Skeletal muscle satellite cell (primary cell): ENCODE results near the gene TGM4.
A peak's percentile ranks its signal among the peaks of the same experiment; 100 is the strongest.
"Not testable (repeated sequence)": the region's sequence is repeated elsewhere in the genome, so short reads cannot be mapped to it uniquely, and the experiment has no call there.

Experiments
- H3K27me3 ChIP-seq: 2 replicates; pipeline ENCODE4 v1.7.0; 2013; ENCODE audit warnings: low read length; ENCODE audit not compliant: control insufficient read depth, insufficient read depth
- H3K36me3 ChIP-seq: 2 replicates; pipeline ENCODE4 v1.7.0; 2013; ENCODE audit warnings: mild to moderate bottlenecking, control low read depth, low read length; ENCODE audit not compliant: insufficient read depth
- H3K4me1 ChIP-seq: 2 replicates; pipeline ENCODE4 v1.7.0; 2013; ENCODE audit warnings: low read length; ENCODE audit not compliant: control insufficient read depth, insufficient read depth
- H3K4me2 ChIP-seq: 2 replicates; pipeline ENCODE4 v1.7.0; 2013; ENCODE audit warnings: mild to moderate bottlenecking, low read length
- H3K4me3 ChIP-seq: 2 replicates; pipeline ENCODE4 v1.7.0; 2013; ENCODE audit warnings: low read length
- H3K9ac ChIP-seq: 2 replicates; pipeline ENCODE4 v1.7.0; 2013; ENCODE audit warnings: mild to moderate bottlenecking, low read depth, low read length, moderate library complexity
- H3K9me3 ChIP-seq: replicated peaks from 2 replicates; pipeline ENCODE4 v1.7.0; 2013; ENCODE audit warnings: mild to moderate bottlenecking, control low read depth, low read length

Gene TGM4

DNA sequence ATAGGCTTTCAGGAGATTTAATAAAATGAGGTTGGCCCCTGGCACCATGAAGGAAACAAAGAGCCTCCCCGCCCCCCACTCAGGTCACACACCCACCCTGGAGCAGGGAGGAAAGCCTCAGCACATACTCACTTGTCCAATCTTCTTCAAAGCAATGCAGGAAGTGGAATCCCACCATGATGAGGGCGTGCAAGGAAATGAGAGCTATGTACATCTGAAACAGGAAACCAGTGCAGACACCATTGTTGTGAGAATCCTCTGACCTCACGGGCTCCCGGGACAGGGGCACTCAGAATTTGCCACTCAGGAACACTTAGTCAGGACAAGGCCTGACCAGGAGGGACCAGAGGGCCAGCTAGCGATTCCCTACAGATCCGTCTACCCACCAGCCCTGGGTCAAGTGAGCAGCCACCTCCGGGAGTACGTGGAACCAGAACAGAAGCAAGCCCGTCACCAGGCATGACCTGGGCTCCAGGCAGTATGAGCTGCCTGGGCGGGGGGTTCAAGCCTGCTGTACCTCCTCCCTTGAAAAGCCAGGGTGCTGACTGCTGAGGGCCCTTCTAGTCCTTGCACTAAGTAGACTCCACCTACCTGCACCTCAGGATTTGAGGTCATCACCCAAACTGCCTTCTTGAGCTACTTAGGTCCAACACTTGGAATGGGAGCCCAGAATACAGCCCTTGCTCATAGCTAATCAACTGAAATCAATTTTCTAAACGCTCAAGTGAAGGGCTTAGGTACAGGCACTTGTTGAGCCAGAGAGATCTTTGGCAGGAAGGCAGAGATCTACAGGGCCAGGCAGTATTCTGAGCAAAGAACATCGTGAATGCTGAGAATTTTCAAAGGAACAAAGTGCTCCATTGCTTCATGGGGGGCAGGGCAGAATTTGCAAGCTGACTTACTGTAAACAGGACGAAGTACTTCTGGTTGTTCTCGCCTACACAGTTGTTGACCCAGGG is 58.9 kb downstream of the TGM4 start:
- no peaks in the 10 kb centered on the region for H3K4me1 ChIP-seq
- H3K4me2 ChIP-seq, result no peak overlapping the region
- no peaks in the 10 kb centered on the region for H3K9me3 ChIP-seq
- H3K4me3 ChIP-seq, result no peak overlapping the region
- H3K9ac ChIP-seq, result no peak overlapping the region
- H3K36me3 ChIP-seq, result peaks cover 55% of the 10 kb centered on the region
- no peaks in the 10 kb centered on the region for H3K27me3 ChIP-seq

DNA sequence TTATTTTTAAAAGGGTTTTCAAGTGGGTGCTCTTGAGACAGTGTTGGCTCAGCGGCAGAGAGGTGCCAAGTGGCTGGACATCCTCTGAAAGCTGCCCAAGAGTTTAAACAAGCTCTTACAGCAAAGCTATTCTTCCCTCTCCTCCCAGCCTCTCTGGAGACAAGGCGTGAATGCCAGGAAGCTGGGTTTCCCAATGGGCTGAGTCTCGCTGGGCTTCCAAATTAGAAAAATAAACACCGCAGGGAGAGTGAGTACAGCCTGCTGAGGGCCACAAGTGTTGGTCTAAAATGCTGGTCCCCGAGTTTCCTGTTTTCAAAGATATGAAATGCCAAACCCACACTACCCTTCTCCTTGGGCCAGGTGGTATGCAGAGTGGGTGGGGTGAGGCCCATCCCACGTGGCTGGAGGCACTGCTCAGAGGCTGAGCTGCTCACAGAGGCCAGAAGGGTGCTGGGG is 65.2 kb downstream of the TGM4 start:
- H3K9me3 ChIP-seq, result no peaks in the 10 kb centered on the region

DNA sequence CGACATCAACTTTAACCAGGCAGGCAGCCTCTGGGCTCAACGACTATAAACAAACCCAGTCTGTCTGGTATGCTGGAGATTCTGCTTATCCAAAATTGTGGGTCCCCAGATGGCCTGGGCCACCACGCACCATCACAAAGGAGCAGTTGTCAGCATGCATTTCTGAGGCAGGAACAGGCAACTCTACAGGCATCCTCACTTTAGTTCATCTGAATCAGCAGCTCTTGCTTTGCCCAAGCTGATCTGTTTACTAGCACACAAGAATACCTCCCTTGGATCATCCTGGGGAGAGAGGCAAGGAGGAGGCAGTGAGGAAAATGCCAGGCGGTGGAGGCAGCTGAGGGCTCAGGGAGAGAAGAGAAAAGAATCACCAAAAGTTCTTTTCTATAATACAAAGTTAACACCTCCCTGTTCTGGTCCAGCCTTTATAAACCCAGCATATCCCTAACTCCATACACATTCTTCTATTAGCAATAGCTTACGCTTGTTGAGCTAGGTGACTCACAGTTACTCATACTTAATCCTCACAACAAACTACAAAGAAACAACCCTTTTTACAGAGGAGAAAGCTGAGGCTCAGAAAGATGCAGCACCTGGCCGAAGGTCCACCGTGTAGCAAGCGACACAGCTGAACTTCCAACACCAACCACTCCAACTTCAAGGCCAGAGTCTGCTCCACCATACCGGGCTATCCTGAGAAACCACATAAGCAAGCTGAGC is 68.0 kb downstream of the TGM4 start:
- Histone ChIP-seq H3K9me3 (no peaks in the 10 kb centered on the region), H3K36me3 (peaks cover 50% of the 10 kb centered on the region), H3K4me3 (no peak overlapping the region), H3K4me2 (no peak overlapping the region), H3K9ac (no peak overlapping the region), H3K27me3 (no peaks in the 10 kb centered on the region), H3K4me1 (peaks cover 7% of the 10 kb centered on the region)

More for the DNA sequence above, 65.2 kb downstream of the TGM4 start:
- Histone ChIP-seq H3K4me1 (peaks cover 7% of the 10 kb centered on the region), H3K4me3 (no peak overlapping the region), H3K36me3 (peaks cover 42% of the 10 kb centered on the region), H3K9ac (no peak overlapping the region), H3K4me2 (no peak overlapping the region), H3K27me3 (no peaks in the 10 kb centered on the region)

DNA sequence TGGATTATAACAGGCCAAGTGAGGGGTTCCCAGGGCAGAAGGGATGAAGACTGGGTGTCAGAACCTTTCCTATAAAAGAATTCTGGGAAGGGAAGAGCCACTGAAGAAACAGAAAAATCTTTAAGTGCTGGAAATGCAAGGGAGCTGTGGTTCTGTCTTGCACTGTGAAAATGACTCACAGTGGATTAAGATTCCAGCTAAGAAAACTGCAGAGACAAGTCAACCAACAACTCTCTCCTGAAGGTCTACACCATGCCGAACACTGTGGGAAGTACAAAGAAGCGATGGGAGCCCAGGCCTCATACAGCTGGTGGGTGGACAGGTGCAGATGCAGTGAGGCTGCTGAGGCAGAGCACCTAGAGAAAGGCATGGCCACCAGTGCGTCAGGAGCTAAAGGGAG is 73.8 kb downstream of the TGM4 start:
- H3K9me3 ChIP-seq, result no peaks in the 10 kb centered on the region
- no peak overlapping the region for H3K4me3 ChIP-seq
- no peak overlapping the region for H3K9ac ChIP-seq
- H3K36me3 ChIP-seq, result peaks cover 11% of the 10 kb centered on the region
- H3K4me1 ChIP-seq, result no peaks in the 10 kb centered on the region
- no peak overlapping the region for H3K4me2 ChIP-seq
- H3K27me3 ChIP-seq, result no peaks in the 10 kb centered on the region

DNA sequence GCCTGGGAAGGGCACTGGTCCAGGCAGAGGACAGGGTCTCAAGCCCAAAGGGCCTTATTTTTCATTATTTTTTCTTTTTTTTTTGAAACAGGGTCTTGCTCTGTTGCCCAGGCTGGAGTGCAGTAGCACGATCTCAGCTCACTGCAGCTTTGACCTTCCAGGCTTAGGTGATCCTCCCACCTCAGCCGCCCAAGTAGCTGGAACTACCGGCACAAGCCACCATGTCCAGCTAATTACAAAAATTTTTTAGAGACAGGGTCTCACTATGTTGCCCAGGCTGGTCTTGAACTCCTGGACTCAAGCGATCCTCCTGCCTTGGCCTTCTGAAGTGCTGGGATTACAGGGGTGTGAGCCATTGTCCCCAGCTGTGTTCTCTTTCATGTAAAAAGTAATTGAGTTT is 75.4 kb downstream of the TGM4 start:
- H3K4me1 ChIP-seq, H3K9ac ChIP-seq, H3K27me3 ChIP-seq, H3K4me2 ChIP-seq, H3K9me3 ChIP-seq, H3K4me3 ChIP-seq: not testable (repeated sequence)
- H3K36me3 ChIP-seq, result peaks cover 11% of the 10 kb centered on the region

DNA sequence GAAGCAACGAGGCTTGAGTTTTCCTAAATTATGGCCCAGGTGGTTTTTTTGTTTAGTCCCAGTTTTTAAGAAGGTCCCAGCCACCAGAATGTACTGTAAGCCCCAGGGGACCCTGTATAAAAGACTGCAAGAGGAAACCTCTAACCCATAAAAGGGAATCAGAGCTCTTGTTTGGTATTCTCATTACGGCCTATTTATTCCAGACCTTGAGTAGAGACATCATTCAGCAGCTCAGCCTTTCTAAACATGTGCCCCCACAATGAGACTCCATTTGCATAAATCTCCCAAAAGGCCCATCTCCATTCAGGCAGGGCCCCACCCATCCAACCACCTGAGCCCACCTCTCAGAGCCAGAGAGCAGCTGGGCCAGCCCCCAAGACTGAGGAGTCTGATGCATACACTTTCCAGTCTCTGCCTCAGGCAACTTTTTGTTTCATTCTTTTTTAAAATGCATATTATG is 75.9 kb downstream of the TGM4 start:
- no peaks in the 10 kb centered on the region for H3K27me3 ChIP-seq
- H3K4me1 ChIP-seq, result peaks cover 5% of the 10 kb centered on the region
- peaks cover 8% of the 10 kb centered on the region for H3K36me3 ChIP-seq
- no peaks in the 10 kb centered on the region for H3K9me3 ChIP-seq
- H3K9ac ChIP-seq, result no peak overlapping the region
- no peak overlapping the region for H3K4me3 ChIP-seq
- H3K4me2 ChIP-seq, result no peak overlapping the region

DNA sequence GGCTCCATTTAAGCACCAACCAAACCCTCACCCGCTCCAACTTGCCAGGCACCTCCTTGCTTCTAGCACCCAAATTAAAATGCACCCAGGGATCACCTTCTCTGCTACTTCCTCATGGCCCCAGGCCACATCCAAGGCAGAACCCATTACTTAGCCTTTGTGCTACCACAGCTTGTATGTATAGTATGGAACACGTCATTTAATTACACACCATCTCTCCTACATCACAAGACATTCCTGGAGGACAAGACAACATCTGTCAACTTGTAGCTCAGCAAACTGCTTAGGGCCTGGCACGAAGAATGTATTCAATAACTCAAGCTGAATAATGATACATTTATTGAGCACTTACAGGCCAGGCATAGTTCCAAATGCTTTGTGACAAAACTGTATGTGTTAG is 78.3 kb downstream of the TGM4 start:
- Histone ChIP-seq H3K27me3 (no peaks in the 10 kb centered on the region), H3K4me2 (no peak overlapping the region), H3K9ac (no peak overlapping the region), H3K36me3 (peaks cover 5% of the 10 kb centered on the region), H3K9me3 (no peaks in the 10 kb centered on the region), H3K4me1 (peaks cover 14% of the 10 kb centered on the region), H3K4me3 (no peak overlapping the region)

DNA sequence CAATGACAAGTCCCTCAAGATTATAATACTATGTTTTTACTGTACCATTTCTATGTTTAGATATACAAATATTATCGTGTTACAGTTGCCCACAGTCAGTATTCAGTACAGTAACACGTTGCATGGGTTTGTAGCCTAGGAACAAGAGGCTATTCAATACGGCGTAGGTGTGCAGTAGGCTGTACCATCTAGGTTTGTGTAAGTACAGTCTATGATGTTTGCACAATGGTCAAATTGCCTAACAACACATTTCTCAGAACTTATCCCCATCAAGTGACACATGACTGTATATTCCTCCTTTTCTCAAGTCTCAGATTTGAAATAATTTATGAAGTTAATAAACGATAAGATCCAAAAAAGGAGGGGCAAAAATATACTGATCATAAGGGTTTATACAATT is 79.9 kb downstream of the TGM4 start:
- Histone ChIP-seq H3K9ac (no peak overlapping the region), H3K9me3 (no peaks in the 10 kb centered on the region), H3K4me2 (no peak overlapping the region), H3K4me3 (no peak overlapping the region), H3K27me3 (no peaks in the 10 kb centered on the region), H3K36me3 (peaks cover 20% of the 10 kb centered on the region), H3K4me1 (peaks cover 14% of the 10 kb centered on the region)

DNA sequence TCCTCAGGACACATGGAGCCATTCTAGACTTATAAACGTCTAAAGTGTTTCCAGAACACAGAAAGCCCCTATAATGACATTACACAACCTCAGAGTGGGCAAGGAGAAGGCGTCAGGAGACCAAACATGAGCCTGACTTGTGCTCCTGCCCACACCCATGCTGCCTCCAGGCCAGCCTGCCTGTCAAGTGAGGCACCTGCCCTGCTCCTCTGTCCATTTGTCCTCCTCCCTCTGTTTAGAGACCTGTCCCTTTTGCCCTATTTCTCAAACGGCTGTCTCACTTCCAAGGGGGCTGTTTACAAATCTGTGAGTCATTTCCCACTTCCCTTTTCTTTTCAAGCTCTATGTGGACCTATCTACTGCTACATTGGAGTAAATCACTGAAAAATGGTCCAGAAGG is 80.6 kb downstream of the TGM4 start:
- Histone ChIP-seq H3K27me3 (no peaks in the 10 kb centered on the region), H3K9ac (no peak overlapping the region), H3K9me3 (no peaks in the 10 kb centered on the region), H3K4me3 (no peak overlapping the region), H3K4me1 (peaks cover 14% of the 10 kb centered on the region), H3K4me2 (peak overlapping the region; percentile 23), H3K36me3 (peaks cover 20% of the 10 kb centered on the region)

DNA sequence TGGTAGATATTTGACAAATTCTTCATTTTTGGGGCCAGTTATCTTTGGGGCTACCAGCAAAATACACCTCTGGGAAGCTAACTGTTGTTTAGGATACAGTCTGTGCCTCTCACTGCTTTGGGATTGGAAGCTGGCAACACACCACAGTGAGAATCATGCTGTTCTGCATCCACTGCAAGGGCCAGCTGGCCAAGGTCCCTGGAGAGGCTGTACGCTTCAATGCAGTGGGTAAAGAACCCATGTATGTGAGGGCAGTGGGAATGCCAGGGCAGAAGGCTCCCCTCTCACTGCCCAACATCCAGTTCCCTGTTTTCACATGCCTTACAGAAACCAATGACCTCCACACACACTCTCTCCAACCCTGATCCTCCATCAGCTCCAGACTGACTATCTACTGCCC is 81.5 kb downstream of the TGM4 start:
- Histone ChIP-seq H3K4me1 (peaks cover 14% of the 10 kb centered on the region), H3K36me3 (peaks cover 20% of the 10 kb centered on the region), H3K4me3 (no peak overlapping the region), H3K9ac (no peak overlapping the region), H3K9me3 (no peaks in the 10 kb centered on the region), H3K27me3 (no peaks in the 10 kb centered on the region), H3K4me2 (no peak overlapping the region)

DNA sequence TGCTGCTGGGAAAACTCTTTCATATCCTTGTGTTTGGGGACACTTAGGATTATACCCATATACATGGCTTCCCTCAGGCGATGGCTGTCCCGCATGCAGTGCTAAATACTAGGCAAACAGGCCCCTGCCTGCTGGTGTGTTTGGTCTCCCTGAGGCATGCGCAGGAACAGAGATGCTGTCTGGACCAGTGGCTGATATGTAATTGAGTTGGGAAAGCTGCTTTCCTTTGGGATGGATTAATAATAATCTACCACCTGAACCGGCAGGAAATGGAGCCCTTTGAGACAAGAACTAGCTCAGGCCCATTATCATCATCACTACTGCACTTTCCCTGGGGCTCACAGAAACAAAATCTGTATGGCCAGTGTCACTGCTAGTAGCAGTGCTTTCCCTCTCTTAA is 83.6 kb downstream of the TGM4 start:
- Histone ChIP-seq H3K9ac (no peak overlapping the region), H3K4me1 (peaks cover 14% of the 10 kb centered on the region), H3K9me3 (no peaks in the 10 kb centered on the region), H3K4me2 (no peak overlapping the region), H3K27me3 (no peaks in the 10 kb centered on the region), H3K36me3 (peaks cover 20% of the 10 kb centered on the region), H3K4me3 (no peak overlapping the region)
